Measurements from ENCODE around the gene DPH3.

Gene DPH3

DNA sequence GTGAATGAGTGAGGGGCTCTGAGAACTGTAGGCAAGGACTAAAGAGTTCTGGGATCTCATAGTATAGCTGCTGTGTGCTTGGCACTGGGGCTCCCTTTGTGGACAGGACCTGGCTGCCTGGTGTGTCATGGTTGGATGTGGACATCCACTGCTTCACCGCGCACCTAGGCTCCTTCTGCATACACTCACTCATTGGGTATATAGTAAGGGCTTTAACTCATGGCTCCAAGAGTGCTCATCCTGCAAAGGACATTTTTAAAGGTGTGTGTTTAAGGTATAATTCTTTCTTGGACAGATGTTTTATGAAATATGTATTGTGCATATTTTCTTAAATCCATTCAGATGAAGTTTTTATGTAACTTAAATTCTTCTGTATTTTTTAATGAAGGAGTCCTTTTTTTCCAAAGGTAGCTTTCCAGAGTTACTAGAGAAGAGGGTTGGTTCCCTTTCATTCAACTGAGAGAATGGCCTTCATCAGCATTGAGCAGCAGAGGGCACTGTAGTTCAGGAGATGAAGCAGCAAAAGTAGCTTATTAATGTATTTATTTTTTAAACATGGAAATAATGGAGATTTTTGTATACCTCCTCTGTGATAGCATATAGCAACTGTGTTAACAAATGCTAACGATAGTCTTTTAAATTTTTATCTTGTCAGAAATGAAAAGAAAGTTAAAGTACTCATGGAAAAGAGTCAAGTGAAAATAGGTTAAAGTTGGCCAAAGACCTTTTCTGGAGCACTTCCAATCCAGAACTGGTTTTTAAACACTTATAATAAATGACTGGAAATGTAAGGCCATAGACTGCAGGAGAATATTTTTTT lies 25.5 kb upstream of the DPH3 start:
- peak; percentile 74 for DNase-seq

DNA sequence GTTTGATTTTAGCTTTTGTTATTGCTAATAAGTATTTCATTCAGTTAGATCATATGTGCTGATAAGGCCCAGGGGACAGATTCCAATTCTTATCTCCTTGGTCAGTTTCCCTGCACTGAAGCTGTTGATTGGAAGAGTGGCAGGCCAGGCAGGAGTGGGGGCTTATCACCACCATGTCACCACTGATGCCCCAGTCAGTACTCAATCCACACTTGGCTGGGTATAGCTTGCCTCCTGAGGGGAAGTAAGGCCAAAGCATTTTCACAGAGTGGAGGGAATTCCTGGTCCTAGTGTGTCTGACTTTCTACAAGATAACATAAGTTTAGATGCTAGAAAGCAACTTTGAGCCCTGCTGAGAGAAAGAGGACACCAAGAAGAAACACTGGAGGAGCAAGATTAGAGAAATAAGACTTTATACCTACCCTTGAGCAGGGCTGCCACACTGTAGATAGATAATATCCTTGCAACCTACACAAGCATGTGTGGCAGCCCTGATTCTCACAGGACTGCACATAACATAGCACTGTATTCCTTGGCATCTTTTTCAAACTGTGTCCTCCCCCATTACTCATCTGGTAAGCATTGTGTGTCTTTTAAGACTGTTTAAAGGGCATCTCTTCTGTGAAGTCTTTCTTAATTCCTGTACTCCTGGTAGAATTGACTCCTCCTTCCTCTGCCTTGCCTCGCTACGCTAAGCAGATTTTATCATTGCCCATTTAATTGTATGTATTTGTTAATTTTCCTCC lies 24.6 kb upstream of the DPH3 start:
- DNase-seq, result no peak

DNA sequence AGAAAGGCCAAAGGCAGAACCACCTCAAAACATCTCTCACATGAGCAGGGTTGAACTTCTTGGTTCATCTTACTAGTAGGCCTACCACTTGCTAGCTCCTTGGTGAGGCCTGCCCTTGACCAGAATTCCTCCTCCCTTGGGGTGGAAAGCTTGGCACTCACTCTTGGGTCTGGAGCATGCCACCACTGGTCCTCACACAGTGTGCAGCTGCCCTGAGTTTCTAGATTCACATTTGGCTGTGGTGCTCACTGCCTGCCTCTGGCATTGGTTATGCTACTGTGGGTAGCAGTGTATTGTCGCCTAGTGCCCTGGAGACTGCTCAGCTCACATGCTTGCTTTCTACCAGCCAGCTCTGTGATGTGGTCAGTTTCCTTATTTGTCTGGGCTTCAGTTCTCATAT lies 23.9 kb upstream of the DPH3 start:
- DNase-seq, result no peak

DNA sequence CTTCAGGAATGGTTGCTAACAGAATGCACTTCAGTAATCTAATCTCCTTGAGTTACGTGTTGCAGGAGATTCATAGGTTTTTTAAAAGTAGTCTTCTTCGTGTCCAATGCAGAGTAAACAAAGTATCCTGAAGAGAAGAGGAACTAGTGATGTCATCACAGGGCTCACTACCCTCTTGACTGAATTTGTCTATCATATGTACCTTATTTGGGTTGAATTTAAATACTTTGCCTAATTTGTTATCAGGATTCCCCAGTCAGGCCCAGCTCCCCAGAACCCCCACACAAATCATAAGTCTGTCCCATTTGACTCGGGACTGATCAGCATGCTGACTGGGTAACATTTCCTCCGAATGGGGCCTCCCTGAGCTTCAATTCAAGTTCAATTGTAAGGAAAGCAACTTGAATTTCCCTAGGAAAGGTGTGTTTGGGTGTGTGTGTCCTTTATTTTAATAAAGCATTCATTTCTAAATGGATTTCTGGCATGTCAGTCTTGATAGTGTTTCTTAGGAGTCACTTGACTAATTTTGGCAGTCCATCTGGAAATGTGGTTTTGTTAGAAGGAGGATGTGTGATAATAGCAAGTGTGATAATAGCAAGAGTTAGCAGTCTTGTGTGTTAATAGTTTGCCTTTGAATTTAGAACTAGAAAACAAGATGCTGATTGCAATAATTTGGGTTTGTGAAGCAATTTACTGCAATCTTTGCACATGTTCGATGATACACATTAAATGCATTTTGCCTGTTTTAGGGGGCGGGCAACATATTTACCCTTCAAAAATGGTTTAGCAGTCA lies 22.2 kb upstream of the DPH3 start:
- DNase-seq, result peak; percentile 37

DNA sequence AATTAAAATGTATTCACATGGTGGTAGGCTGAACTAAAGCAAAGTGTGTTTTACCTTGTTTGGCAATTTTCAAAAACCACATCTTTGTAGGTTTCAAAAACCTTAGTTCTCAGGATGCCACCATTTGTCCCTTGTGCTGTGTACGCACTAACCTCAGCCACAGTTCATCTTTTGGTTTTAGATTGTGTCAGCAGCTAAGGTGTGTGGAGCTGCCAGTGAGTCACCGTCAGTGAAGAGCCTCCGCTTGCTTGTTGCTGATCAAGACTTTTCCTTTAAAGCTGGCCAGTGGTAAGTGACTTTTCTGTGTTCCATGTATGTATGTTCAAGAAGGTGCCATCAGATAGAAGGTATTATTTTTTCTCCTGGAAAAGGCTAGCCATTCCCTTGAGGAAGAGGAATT lies 21.4 kb upstream of the DPH3 start:
- DNase-seq, result no peak

DNA sequence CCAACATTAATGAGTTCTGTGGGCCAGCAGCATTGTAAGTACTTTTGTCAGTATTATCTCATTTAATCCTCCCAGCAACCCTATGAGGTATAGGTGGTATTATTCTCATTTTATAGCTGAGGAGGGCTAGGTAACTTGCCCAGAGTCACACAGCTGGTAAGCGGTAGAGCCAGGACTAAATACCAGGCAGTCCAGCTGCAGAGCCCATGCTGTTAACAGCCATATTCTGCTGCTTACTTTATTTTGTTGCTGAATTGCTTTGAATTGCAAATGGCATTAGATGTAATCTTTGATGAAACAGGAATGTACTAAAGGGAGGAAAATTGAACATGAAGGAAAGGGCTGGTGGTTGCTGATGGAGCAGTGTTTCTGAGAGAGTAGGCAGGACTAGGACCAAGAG lies 19.9 kb upstream of the DPH3 start:
- DNase-seq, result no peak

DNA sequence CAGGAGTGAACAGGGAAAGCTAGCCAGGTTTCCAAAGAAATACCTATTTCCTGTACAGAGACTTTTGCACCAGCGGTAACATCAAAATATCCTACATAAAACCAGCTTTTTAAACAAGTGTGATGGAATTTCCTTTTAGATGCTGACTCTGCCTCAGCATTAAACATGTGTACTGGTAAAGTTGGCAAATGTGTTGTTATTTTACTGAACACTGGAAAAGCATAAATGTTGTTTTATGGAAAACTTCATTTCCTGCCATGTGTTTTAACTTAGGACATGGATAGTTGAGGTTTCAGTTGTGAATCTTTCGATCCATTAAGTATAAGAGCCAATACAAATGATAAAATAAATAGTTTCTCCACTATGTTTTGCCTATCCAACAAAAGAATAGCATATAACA lies 15.9 kb upstream of the DPH3 start:
- no peak for DNase-seq

DNA sequence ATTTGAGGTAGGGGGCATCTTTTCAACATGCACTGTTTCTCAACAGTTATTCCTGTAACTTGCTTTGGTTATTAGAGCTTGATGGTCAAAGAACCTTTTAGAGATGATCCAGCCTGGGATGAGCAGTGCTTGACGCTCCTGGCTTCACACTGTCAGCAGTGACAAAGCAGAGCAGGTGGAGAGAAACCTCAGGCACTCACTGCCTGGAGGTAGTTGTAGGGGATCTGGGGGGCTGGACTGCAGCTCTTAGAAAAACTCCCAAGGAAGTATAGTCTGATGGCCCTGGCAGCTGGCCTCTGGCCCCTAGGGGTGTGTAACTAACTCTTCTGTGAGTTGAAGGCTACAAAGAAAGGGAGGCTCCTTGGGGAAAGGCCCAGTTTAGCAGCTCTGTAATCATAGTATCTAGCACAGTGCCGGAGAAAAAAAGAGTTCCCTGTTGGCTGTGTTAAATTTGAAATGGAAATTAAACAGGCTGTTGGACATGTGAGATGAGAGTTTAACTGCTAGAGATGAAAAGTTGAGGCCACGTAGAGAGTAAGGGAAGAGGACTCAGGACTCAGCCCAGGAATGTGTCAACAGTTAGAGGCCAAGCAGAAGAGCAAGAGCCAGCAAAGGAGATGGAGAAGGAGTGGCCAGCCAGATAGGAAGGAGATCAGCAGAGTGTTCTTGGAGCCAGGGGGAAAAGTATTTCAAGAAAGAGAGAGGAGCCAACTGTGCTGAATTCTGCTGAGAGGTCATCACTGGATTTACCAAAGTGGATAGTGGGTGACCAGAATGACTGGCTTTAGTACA lies 14.5 kb upstream of the DPH3 start:
- no peak for DNase-seq

DNA sequence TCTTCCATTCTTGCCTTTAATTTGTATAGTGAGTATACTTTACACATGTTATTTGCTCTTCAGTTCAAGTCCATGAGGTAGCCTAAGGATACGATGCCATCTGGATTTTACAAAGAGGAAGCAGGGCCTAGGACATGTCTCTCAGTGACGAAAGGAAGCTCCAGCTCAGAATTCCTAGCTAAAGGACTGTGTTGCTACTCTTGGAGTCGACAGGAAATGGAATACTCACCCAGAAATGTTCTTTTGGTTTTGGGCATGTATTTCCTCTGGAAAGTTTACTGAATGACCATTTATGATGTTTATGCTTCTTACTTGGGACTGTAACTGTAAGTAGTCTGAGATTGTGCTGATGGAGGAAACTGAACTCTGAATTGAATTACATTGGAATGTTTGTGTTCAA lies 12.7 kb upstream of the DPH3 start:
- DNase-seq, result no peak

DNA sequence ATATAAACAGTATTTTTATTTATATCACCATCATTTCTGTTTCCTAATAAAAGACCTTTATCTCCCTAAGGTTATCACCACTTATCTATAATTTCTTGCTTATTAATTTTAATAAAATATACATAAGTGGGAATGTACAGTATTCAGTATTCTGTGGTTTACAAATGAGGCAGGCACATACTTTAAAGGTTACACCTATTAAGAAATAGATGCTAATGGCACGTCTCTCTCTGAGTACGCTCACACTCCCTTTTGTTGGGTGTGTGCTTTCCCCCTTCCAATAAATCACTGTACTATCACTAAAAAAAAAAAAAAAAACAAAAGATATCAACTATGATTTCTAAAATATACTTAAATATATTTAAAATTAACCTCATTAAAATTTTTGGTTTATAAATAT lies 9.1 kb upstream of the DPH3 start:
- DNase-seq, result no peak

DNA sequence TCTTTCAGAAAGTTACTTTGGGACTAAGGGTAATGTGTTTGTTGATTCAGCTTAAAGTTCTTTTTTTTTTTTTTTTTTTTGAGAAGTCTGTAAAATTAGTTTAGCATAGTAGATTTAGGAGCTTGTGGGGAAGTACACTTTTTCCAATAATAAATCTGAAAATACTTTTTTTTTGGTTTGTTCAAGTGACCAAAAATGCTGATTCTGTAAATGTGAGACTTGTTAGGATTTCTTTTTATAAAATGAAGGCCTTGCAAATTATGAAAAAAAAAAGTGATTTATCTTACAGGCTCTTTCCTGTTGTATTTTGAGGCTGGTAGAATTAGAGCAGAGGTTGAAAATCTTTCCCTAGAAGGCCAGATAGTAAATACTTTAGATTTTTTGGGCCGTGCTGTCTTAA lies 7.8 kb upstream of the DPH3 start:
- no peak for DNase-seq

DNA sequence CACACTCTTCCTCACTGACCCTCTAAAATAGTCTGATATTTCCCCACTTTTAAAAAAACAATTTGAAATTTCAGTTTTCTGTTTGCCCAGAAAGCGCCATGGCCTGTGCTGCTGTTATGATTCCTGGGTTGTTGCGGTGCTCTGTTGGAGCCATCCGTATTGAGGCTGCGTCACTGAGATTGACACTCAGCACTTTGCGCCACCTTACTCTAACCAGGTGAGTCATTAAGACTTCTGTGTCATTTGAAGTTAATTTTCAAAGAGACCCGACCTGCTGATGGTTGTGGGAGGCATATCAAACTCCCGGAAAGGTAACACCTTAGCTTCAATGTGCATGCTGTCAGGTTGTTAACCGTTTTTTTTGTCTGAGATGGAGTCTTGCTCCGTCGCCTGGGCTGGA lies 6.1 kb upstream of the DPH3 start:
- DNase-seq, result no peak

DNA sequence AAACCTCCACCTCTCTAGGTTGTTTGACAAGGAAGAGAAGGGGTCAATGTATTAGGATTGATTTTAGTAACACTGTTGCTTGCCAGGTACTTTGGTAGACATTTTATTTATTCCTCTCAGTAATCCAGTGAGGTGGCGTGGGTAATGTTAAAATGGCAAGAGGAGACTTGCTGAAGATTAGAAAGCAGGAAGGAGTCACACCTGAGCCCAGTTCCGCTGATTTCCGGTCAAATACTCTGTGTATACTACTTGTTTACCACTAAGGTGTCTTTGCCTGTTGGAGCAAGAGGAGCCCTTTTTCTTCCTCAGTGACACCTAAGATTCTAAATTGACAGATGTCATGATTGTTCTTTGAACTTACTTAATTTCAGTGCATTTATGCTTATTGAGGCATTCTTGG lies 2.0 kb upstream of the DPH3 start:
- DNase-seq, result no peak

DNA sequence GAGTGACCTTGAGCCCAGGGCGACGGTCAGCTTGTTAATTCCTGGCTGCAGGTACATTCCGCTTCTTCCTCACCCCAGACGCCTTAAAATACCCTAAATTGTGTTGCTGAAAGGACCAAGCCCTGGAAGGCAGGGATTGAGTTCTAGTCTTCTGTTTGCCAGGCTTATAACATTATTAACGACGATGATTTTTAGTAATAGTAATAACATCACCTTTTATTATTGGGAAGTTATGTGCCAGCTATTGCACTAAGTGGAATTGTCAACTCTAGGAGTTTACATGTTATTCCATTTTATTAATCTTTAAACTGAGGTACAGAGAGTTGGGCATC lies 678 bp upstream of the DPH3 start:
- no peak for DNase-seq

DNA sequence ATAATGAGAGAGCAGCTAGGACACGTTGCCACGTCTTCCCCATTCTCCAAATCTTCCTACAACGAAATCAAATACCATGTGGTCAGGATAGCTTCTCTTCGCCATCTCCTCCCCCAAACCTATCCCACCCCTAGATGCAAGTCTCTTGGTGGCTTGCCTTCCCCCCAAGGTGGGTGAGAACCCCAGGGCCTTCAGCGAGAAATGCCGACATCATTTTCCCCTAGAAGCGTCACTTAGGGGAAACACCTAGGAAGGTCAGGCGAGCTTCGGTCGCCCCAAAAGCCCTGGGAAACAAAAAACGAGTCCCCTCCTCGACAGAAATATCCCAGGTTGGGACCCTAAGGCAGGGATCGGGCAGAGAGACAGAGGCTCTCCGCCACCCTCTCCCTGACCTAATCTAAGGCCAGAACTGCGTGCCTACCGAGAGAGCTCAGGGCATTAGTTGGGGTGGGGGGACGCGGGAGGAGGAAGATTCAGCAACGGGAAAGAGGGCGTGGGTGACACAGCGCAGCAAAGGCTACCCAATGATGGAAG lies 502 bp downstream of the DPH3 start:
- DNase-seq, result no peak

DNA sequence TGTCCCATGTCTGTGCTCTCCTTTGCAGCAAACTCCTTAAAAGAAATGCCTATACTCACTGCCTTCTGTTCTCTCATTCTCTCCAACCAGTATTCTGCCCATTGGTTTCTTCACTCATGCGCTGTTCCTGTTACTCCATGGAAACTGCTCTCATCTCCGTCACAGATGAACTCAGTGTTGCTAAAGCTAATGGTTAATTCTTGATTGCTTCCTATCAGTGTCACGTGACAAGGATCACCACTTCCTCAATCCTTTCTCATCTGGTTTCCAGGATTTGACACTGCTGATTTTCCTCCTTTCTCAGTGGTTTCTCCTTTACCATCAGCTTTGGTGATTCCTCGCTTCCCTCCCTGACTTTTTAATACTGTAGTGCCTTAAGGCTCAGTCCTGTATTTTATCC lies 2.6 kb downstream of the DPH3 start:
- DNase-seq, result peak; percentile 52

DNA sequence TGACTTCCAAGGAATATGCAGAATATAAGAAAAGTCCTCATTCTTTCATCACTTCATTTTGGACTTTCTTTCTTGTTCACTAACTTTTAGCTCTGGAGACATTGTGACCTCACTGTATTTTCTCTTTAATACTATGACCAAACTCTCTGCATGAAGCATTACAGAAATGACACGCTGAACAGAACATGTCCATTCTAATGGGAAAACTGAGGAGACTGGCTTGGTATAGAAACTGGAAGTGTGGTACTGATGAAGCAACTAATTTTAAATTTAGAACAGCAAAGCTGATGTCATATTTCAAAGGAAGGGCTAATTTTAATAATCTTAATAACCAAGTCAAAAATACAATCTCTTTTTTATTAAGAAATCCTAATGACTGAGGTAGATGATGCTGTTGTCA lies 4.7 kb downstream of the DPH3 start:
- peak; percentile 54 for DNase-seq

DNA sequence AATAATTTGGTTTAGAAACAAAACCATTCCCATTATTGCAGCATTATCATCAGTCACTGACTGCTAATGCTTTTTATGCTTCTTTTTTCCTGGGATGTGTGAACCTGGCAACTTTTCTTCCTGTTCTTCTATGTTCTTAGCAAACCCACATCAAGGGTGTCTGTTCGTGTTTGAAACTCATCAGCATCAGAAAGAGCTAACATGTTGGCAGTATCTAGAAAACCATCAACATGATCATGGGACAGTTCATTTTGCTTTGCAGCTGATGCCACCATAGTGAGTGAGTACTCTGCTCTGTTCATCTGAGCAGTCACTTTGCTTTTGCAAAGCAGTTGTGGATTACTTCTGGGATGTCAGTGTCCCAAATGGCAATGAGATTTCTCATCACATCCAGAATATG lies 5.9 kb downstream of the DPH3 start:
- DNase-seq, result no peak

DNA sequence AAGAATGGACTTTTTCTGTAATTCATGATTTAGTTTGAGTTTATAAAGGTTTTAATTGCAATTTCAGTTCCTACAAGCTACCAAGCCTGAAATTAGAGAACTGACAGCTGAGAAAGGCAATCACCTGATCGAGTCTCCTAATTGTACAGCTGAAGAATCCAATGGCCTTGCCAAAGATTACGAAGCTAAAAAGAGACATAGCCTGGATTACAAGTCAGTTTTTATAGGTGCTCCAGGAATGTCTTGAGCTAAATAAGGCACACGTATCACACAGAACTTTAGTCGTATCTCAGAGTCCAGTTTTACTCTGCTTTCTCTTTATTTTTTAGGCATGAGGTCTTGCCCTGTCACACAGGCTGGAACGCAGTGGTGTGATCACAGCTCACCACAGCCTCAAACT lies 6.6 kb downstream of the DPH3 start:
- DNase-seq, result no peak

DNA sequence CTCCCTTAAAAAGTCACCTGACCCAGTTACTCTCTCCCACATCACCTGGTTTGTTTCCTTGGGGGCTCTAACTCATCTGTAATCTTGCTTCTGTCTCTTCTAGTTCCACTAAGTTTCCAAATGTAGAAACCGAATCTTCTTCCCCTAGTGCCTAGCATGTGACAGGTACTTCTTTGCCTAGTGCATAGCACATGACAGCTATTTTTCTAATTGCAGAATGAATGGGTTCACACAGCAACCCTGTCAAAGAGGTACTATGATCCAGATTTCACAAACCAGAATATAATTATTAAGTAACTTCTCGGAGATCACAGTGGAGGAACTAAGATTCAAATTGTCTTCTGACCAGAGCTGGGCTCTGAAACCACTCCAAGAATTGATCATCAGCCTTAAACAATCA lies 7.4 kb downstream of the DPH3 start:
- DNase-seq, result peak; percentile 36

DNA sequence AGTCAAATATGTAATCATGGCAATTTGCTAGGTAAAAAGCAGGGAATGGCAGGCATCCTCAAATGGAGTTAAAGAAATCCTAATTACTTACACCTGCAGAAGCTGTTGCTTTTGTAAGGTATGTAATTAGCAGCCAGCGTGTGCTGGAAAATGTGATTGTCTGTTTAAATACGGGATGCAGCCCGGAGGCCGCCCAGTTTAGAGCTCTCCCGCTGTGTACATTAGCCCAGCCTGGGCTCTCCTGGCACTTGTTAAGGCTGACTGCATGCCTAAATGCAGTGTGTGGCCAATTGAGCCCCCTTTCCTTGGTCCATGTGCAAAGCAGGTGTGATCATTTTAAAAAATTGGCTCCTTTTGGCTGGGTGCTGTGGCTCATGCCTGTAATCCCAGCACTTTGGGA lies 9.0 kb downstream of the DPH3 start:
- no peak for DNase-seq

DNA sequence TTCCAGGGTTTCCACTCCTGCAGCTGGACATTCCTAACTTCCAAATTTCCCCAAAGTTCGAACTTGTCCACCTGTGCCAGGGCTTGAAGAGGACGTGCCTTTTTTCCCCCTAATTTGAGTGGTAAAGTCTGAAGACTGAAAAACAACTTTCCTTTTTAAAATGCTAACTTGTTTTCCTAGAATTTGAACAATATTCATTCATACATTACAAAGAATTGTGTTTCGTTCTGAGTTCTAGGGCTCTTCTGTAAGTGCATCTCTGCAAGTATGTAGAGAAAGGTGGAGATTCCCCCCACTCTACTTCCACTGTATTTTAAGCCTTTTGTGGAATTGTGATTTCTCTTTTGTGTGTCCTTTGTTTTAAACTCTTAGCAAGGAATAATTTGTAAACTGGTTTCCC lies 9.4 kb downstream of the DPH3 start:
- no peak for DNase-seq

DNA sequence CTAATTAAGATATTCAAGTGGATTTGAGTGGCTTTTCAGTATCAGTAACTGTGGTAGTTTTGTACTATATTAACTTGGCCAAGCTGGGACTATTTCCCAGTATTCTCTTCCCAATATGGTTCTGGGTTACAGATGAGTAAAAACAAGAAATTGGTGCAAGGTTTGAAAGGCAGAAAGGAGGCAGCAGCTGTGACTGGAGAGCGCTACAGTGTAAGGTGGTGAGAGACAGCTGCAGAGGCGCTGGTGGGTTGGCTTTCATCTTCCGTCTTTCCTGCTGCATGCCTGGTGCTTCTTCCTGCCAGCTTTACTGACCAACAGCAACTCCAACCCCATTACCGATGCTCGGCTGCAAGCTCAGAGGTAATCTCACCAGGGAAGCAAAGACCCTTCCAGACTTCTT lies 9.8 kb downstream of the DPH3 start:
- DNase-seq, result no peak
